ENCODE measurements around the gene MXD3.

Gene MXD3

GRCh38 chr5:177336603-177337494 lies 25.2 kb upstream of the MXD3 start:
- no peak for TF ChIP-seq CTCF (IDR thresholded peaks at IDR 0.05; ENCODE audit: borderline replicate concordance, control extremely low read depth, extremely low read depth, insufficient read depth, missing control alignments)
- in situ Hi-C loops (cut with MboI; ENCODE audit: low sequenced_read_pairs, unreplicated experiment): no loop called here
- no peak for DNase-seq (ENCODE audit: low spot score)

DNA sequence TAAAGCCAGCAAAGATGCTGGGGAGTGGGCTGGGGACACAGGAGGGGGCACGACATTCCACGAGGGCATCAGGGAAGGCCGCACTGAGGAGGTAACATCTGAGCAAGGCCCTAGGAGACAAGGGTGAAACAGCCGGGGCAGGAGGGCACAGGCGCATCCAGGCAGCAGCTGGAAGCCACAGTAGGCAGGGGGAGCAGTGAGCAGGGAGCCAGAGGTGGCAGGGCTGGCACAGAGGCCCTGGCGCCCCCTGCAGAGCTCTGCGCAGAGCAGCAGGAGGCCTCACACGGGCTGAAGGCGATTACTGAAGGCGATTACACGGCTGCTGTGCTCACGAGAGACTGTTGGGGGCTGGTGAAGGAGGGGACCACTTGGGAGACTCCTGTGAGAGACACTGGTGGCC lies 24.4 kb upstream of the MXD3 start:
- in situ Hi-C loops (cut with MboI; ENCODE audit: low sequenced_read_pairs, unreplicated experiment): no loop called here
- no peak for DNase-seq (ENCODE audit: low spot score)
- TF ChIP-seq CTCF (IDR thresholded peaks at IDR 0.05; ENCODE audit: borderline replicate concordance, control extremely low read depth, extremely low read depth, insufficient read depth, missing control alignments): no peak

- in situ Hi-C loops (cut with MboI; ENCODE audit: low sequenced_read_pairs, unreplicated experiment): no loop called here
- DNase-seq (ENCODE audit: low spot score): no peak
- TF ChIP-seq CTCF (IDR thresholded peaks at IDR 0.05; ENCODE audit: borderline replicate concordance, control extremely low read depth, extremely low read depth, insufficient read depth, missing control alignments): no peak
Observed at GRCh38 chr5:177335701-177336065, 24.0 kb upstream of the MXD3 start.

DNA sequence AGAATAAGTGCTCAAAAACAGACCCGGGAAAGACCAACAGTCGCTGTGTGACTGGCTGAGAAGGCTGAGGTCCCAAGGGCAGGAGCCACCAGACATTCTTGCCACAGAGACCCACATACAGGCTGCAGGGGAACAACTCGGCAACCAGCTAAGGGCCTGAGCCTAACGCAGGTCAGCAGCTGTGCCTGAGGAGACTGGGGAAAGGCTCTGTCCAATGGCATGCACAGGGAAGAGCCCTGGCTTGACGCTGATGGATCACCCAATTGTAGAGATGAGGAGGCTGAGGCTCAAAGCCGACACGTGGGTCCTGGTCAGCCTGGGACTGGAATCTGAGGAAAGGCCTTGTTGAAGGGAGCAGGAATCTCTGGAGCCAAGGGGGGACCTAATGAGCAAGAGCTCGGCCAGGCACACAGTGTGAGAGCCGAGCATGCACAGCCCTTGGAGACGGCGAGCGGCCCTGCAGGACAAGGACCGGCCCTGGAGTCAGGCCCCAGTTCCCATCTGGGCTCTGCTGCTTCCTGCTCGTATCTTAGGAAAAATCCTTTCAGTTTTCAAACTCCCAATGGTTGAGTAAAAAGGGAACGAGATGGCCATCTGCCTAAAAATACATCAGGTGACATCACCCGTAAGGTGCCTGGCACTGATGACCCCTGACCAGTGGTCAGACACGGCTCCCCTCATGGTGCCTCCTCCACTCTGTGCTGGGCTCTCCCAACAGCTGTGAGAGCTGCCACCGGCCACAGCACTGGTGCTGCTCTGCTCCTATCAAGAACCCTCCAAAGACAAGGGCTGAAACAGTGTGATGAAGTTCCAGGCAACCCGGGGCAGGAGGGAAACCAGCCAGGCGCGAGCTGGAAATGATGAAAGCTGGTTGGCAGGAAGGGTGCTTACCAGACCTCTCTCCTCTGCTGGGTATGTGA lies 23.3 kb upstream of the MXD3 start:
- in situ Hi-C loops (cut with MboI; ENCODE audit: low sequenced_read_pairs, unreplicated experiment): no loop called here
- no peak for DNase-seq (ENCODE audit: low spot score)
- no peak for TF ChIP-seq CTCF (IDR thresholded peaks at IDR 0.05; ENCODE audit: borderline replicate concordance, control extremely low read depth, extremely low read depth, insufficient read depth, missing control alignments)

DNA sequence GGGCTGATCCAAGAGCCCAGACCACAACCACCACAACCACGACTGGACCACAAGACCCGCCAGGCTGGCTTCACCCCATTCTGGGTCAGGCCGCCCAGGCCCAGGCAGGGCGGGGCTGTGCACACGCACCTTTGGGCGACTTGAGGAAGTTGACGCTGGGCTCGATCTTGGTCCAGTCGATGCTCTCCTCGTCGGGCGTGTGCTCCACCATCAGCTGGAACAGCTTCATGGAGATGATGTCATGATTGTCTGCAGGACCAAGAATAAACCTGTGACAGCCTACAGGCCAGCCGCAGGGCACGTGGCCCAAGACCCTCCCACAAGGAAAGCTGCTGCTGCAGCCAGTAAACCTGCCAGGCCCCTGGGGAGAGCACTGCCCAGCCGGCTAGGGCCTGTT lies 22.5 kb upstream of the MXD3 start:
- no peak for DNase-seq (ENCODE audit: low spot score)
- in situ Hi-C loops (cut with MboI; ENCODE audit: low sequenced_read_pairs, unreplicated experiment): no loop called here

More for the DNA sequence above, 22.5 kb upstream of the MXD3 start:
- TF ChIP-seq CTCF (IDR thresholded peaks at IDR 0.05; ENCODE audit: borderline replicate concordance, control extremely low read depth, extremely low read depth, insufficient read depth, missing control alignments): no peak

Data from GM13976 (cell line).